HFFc6 (cell line): ENCODE results near the gene WWC1. TPM values are rescaled to one million over a fixed set of nuclear protein-coding genes. Genes with fewer than 3 reads are reported as not detected.
A peak's percentile ranks its signal among the peaks of the same experiment; 100 is the strongest.

Experiments
- DNase-seq: peaks from one replicate; pipeline ENCODE4 v3.0.0-alpha.2; 2018
- H3K27ac Mint-ChIP-seq: 2 replicates; pipeline ENCODE4 v1.8.0; 2020; ENCODE audit warnings: mild to moderate bottlenecking, mixed read lengths
- H3K27me3 Mint-ChIP-seq: 2 replicates; pipeline ENCODE4 v1.8.0; 2021; ENCODE audit warnings: mild to moderate bottlenecking, moderate library complexity, mixed read lengths; ENCODE audit not compliant: insufficient read depth
- H3K36me3 Mint-ChIP-seq: 2 replicates; pipeline ENCODE4 v1.8.0; 2021; ENCODE audit warnings: low read depth, mixed read lengths
- H3K4me1 Mint-ChIP-seq: 2 replicates; pipeline ENCODE4 v1.8.0; 2020; ENCODE audit warnings: low read depth, mixed read lengths
- H3K4me3 Mint-ChIP-seq: 2 replicates; pipeline ENCODE4 v1.8.0; 2020; ENCODE audit warnings: mild to moderate bottlenecking, moderate library complexity, mixed read lengths
- H3K9me3 Mint-ChIP-seq: 2 replicates; pipeline ENCODE4 v1.8.0; 2020; ENCODE audit warnings: mild to moderate bottlenecking, mixed read lengths
- total RNA-seq, 6 experiments: library from RNA; stranded (reverse); fragmentation: NEBNext Ultra II Directional; extraction: Animal tissue kit (Norgen Biotek cat#: 25700); gene quantifications; 2 replicates in 1 of 6; 3 replicates in 5 of 6; pipeline ENCODE4 v1.2.3, GENCODE V29; 2021
- TF ChIP-seq, protein P1 (sequence below): fragments of 200-600 bp; sonication (generic); IDR thresholded peaks from 2 replicates; pipeline ENCODE4 v1.5.0; 2021; ENCODE audit warnings: antibody characterized with exemption, mild to moderate bottlenecking

Gene WWC1
- total RNA-seq, 6 experiments from 2014 or later: 3.3 to 8.4 (median 7.2) TPM

DNA sequence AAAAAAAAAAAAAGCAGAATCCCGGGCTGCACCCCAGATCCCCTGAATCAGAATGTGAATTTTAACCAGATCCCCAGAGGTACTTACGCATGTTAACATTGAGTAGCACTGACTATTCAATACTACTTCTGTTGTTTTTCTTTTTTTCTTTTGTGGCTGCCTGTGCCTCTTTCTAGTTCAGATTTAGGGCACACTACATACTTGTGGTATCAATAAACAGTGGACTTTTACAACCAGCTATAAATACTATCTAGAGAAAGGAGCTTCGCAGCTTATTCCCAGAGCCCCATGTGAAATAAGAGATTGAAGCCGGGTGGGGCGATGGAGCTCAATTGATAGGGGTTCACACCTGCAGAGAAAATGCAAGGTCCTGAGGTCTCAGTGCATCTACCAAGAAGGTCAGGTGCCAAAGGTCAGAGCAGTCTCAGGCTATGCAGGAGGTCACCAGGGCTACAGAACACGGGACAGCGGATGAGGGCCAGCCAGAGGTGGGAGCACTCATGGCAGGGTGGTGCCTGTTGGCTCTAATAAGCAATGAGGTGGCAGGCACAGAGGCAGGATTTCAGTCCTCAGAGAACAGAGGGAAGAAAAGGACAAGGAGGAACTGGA lies 22.3 kb downstream of the WWC1 start:
- Mint-ChIP-seq H3K9me3 (no peaks in the 10 kb centered on the region), H3K36me3 (no peaks in the 10 kb centered on the region), H3K4me3 (peak overlapping the region; percentile 27), H3K4me1 (peaks cover 58% of the 10 kb centered on the region), H3K27me3 (peaks cover 6% of the 10 kb centered on the region), H3K27ac (peak overlapping the region; percentile 67; the same call in 1 of the 2 replicates)
- DNase-seq: no peak
- TF ChIP-seq, protein P1, sequence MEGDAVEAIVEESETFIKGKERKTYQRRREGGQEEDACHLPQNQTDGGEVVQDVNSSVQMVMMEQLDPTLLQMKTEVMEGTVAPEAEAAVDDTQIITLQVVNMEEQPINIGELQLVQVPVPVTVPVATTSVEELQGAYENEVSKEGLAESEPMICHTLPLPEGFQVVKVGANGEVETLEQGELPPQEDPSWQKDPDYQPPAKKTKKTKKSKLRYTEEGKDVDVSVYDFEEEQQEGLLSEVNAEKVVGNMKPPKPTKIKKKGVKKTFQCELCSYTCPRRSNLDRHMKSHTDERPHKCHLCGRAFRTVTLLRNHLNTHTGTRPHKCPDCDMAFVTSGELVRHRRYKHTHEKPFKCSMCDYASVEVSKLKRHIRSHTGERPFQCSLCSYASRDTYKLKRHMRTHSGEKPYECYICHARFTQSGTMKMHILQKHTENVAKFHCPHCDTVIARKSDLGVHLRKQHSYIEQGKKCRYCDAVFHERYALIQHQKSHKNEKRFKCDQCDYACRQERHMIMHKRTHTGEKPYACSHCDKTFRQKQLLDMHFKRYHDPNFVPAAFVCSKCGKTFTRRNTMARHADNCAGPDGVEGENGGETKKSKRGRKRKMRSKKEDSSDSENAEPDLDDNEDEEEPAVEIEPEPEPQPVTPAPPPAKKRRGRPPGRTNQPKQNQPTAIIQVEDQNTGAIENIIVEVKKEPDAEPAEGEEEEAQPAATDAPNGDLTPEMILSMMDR: no peak

DNA sequence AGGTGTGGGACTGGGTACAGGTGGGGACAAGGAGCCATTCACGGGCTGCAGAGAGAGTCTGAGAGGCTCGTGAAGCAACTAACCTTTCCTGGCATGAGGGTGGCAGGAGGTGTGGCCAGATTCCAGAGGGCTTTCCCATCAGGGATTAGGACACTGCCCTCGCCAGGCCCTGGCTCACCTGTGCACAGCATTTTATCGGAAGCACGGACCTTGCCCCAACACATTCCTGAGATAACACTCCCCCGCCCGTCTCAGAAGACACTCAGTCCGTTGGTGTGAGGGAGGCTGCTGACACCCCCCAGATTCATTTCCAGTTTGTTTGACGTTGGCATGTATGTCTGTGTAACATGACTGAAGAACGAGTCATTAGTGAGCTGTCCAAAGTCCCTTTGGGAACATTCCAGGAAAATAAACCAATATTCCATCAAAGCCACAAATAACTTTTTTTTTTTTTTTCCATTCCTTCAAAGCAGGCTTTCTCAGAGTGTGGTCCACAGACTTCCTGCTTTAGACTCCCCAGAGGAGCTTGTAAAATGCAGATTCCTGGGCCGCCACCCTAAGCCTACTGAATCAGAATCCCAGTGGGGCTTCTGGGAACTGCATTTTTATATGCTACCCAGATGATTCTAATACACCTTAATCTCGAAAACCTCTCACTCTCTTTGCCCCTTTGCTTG lies 23.4 kb downstream of the WWC1 start:
- no peaks in the 10 kb centered on the region for H3K36me3 Mint-ChIP-seq
- peaks cover 61% of the 10 kb centered on the region for H3K4me1 Mint-ChIP-seq
- peak overlapping the region; percentile 47 for H3K4me3 Mint-ChIP-seq
- TF ChIP-seq, protein P1: peak; percentile 44
- peak overlapping the region; percentile 68 for H3K27ac Mint-ChIP-seq
- H3K27me3 Mint-ChIP-seq: peaks cover 6% of the 10 kb centered on the region
- H3K9me3 Mint-ChIP-seq: no peaks in the 10 kb centered on the region
- peak; percentile 84 for DNase-seq

DNA sequence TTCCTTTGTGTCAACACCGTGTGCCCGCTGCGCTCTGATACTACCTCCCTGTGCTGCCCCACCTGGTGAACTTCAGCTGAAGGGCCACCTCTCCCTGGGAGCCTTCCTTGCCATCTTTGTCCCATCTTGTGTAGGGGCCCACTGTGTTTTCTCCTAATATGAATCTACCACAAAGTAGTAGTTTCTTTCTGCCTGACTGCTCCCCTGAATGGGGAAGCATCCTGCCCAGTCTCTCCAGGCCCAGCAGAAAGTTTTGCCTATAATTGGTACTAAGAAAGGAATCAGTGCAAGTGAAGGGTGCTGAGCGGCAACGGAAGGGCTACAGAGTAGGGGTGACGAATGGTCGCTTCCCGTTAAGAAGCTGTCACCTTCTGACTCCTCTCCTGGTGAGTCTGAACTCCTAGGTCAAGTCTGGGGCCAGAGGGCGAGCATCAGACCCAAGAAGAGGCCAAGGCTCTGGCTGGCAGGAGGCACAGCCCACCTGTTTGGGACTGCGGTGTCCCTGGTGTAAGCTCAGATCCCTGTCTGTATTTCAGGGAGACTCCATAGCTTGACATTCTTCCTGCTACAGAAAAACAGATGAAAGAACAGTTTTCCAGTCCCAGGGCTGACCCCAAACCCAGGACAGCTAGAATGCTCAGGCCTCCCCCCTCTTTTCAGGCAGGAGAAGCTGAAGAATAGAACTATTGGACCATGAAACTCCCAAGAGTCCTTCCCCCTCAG lies 24.1 kb downstream of the WWC1 start:
- H3K4me1 Mint-ChIP-seq: peaks cover 61% of the 10 kb centered on the region
- peaks cover 6% of the 10 kb centered on the region for H3K27me3 Mint-ChIP-seq
- DNase-seq: no peak
- TF ChIP-seq, protein P1: no peak
- H3K36me3 Mint-ChIP-seq: no peaks in the 10 kb centered on the region
- H3K9me3 Mint-ChIP-seq: no peaks in the 10 kb centered on the region
- H3K27ac Mint-ChIP-seq: peak overlapping the region; percentile 85
- peak overlapping the region; percentile 47; the same call in 1 of the 2 replicates for H3K4me3 Mint-ChIP-seq

DNA sequence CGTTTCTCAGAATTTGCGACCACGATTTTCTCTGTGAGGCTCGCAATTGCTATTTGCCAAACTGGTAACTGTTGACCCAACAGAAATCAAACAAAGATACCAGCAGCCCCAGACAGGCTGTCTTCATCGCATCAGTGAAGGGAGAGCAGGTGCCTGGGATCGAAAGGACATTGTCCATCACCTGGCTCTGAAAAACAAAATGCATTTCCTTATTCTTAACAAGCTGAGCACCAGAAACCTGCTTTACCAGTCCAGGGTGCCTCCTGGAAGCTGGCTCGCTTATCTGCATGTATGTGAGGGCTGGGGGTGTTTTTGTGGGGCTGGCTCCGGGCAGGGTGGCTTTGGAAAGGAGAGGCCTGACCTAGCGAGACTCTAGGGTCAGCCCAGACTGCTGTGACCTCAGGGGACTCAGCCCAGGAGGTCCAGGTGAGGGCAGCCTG lies 24.7 kb downstream of the WWC1 start:
- no peaks in the 10 kb centered on the region for H3K36me3 Mint-ChIP-seq
- H3K4me3 Mint-ChIP-seq: no peak overlapping the region
- TF ChIP-seq, protein P1: no peak
- DNase-seq: no peak
- H3K9me3 Mint-ChIP-seq: no peaks in the 10 kb centered on the region
- peaks cover 6% of the 10 kb centered on the region for H3K27me3 Mint-ChIP-seq
- H3K27ac Mint-ChIP-seq: peak overlapping the region; percentile 85
- H3K4me1 Mint-ChIP-seq: peaks cover 61% of the 10 kb centered on the region

DNA sequence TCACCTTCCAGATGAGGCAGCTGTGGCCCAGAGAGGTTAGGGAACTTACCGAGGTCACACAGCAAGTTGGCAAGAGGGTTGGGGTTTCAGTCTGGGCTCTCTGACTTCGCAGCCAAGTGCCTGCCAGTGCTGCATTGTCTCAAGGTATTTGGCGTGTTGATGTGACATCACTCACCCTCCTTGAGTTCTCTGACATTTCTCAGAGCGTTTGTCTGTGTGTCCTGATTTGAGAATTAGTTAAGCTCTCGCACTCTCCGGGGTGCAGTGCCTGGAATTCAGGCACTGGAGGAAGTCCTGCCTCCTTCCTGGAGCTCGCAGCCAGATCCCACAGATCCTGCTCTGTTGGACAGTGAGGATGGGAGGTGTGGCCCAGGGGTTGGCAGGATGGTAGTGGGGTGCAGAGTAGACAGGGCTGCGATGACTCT lies 25.7 kb downstream of the WWC1 start:
- H3K4me3 Mint-ChIP-seq: no peak overlapping the region; the same call in 1 of the 2 replicates
- peaks cover 6% of the 10 kb centered on the region for H3K27me3 Mint-ChIP-seq
- H3K4me1 Mint-ChIP-seq: peaks cover 61% of the 10 kb centered on the region
- H3K27ac Mint-ChIP-seq: peak overlapping the region; percentile 85
- no peaks in the 10 kb centered on the region for H3K9me3 Mint-ChIP-seq
- TF ChIP-seq, protein P1: no peak
- no peak for DNase-seq
- H3K36me3 Mint-ChIP-seq: no peaks in the 10 kb centered on the region
